ENCODE data around the gene SYT9. TPM values are rescaled to one million over a fixed set of nuclear protein-coding genes. Genes with fewer than 3 reads are reported as not detected.

SYT9 gene
- total RNA-seq, 1 donor from 2014 or later, result 1.6 TPM

DNA sequence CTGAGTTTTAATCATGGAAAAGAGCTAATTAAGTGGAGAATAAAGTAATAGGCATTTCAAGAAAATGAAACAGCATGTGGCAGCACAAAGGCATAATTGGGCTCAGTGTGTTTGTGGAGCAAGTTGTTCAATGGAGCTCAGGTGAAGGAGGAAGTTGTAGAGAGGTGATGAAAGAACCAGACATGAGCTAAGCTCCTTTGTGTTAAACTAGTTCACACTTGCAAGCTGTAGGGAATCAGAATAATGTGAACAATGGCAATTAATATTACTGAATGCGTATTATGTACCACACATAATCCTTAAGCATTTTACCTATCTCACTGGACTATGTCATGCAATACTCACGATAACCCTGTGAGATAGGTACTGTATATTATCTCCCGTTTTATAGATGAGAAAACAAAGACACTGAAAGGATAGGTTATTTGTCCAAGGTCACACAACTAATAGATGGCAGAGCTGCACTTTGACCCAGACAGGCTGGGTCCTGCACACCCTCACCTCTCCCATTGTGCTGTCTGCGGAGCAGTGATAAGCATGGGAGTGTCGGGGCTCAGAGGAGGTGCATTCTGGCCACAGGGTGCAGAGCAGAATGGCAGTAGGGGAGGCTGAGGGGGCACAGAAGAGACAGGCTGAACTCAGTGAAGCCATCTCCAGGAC lies 242.5 kb downstream of the SYT9 start:
- TF ChIP-seq, protein P1, sequence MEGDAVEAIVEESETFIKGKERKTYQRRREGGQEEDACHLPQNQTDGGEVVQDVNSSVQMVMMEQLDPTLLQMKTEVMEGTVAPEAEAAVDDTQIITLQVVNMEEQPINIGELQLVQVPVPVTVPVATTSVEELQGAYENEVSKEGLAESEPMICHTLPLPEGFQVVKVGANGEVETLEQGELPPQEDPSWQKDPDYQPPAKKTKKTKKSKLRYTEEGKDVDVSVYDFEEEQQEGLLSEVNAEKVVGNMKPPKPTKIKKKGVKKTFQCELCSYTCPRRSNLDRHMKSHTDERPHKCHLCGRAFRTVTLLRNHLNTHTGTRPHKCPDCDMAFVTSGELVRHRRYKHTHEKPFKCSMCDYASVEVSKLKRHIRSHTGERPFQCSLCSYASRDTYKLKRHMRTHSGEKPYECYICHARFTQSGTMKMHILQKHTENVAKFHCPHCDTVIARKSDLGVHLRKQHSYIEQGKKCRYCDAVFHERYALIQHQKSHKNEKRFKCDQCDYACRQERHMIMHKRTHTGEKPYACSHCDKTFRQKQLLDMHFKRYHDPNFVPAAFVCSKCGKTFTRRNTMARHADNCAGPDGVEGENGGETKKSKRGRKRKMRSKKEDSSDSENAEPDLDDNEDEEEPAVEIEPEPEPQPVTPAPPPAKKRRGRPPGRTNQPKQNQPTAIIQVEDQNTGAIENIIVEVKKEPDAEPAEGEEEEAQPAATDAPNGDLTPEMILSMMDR (conservative IDR thresholded peaks at IDR 0.05), result no peak
- Mint-ChIP-seq H3K36me3 (peaks cover 8% of the 10 kb centered on the region), H3K27me3 (no peaks in the 10 kb centered on the region), H3K9me3 (peaks cover 4% of the 10 kb centered on the region), H3K27ac (no peak overlapping the region), H3K4me1 (ENCODE audit: unreplicated experiment) (no peaks in the 10 kb centered on the region), H3K4me3 (no peak overlapping the region)
- no peak for DNase-seq (ENCODE audit: extremely low spot score, unreplicated experiment)

- no peak overlapping the region for H3K27ac Mint-ChIP-seq
- no peak for DNase-seq (ENCODE audit: extremely low spot score, unreplicated experiment)
- no peaks in the 10 kb centered on the region for H3K4me1 Mint-ChIP-seq (ENCODE audit: unreplicated experiment)
- H3K36me3 Mint-ChIP-seq, result peaks cover 4% of the 10 kb centered on the region
- no peak overlapping the region for H3K4me3 Mint-ChIP-seq
- TF ChIP-seq, protein P1 (conservative IDR thresholded peaks at IDR 0.05), result no peak
- no peaks in the 10 kb centered on the region for H3K9me3 Mint-ChIP-seq
- H3K27me3 Mint-ChIP-seq, result no peaks in the 10 kb centered on the region
These were observed 244.3 kb downstream of the SYT9 start for GRCh38 chr11:7495882-7496551.

DNA sequence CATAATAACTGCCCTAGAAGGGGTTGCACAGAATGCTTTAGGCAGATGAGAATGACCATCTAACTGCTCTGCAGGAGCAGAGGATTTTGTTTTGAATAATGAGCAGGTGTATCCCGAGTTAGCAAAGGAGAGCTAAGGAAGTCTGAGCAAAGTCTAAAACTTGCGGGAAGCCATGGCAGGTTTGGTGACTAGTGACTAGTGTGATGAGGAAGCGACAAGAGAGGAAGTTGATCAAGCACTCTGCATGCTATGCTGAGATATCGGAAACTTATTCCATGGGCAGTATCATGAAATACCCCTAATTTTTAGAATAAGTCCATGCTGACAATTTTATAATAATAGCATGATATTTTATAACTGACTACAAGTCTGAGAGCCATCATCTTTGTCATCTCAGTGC lies 246.5 kb downstream of the SYT9 start:
- H3K27me3 Mint-ChIP-seq, result no peaks in the 10 kb centered on the region
- H3K27ac Mint-ChIP-seq, result no peak overlapping the region
- peaks cover 4% of the 10 kb centered on the region for H3K36me3 Mint-ChIP-seq
- DNase-seq (ENCODE audit: extremely low spot score, unreplicated experiment), result no peak
- H3K4me1 Mint-ChIP-seq (ENCODE audit: unreplicated experiment), result no peaks in the 10 kb centered on the region
- TF ChIP-seq, protein P1 (conservative IDR thresholded peaks at IDR 0.05), result no peak
- no peak overlapping the region for H3K4me3 Mint-ChIP-seq
- no peaks in the 10 kb centered on the region for H3K9me3 Mint-ChIP-seq

GRCh38 chr11:7499081-7499480 lies 247.4 kb downstream of the SYT9 start:
- Mint-ChIP-seq H3K27ac (no peak overlapping the region), H3K4me1 (ENCODE audit: unreplicated experiment) (no peaks in the 10 kb centered on the region), H3K27me3 (no peaks in the 10 kb centered on the region), H3K9me3 (no peaks in the 10 kb centered on the region), H3K36me3 (peaks cover 4% of the 10 kb centered on the region), H3K4me3 (no peak overlapping the region)
- TF ChIP-seq, protein P1 (conservative IDR thresholded peaks at IDR 0.05), result no peak
- no peak for DNase-seq (ENCODE audit: extremely low spot score, unreplicated experiment)

GRCh38 chr11:7500251-7500650 lies 248.5 kb downstream of the SYT9 start:
- Mint-ChIP-seq H3K27ac (no peak overlapping the region), H3K36me3 (peaks cover 4% of the 10 kb centered on the region), H3K9me3 (no peaks in the 10 kb centered on the region), H3K27me3 (no peaks in the 10 kb centered on the region), H3K4me3 (no peak overlapping the region), H3K4me1 (ENCODE audit: unreplicated experiment) (no peaks in the 10 kb centered on the region)
- TF ChIP-seq, protein P1 (conservative IDR thresholded peaks at IDR 0.05), result no peak
- no peak for DNase-seq (ENCODE audit: extremely low spot score, unreplicated experiment)

All from type B pancreatic cell (in vitro differentiated cells).